ENCODE results near the gene HYAL1.

Gene HYAL1

DNA sequence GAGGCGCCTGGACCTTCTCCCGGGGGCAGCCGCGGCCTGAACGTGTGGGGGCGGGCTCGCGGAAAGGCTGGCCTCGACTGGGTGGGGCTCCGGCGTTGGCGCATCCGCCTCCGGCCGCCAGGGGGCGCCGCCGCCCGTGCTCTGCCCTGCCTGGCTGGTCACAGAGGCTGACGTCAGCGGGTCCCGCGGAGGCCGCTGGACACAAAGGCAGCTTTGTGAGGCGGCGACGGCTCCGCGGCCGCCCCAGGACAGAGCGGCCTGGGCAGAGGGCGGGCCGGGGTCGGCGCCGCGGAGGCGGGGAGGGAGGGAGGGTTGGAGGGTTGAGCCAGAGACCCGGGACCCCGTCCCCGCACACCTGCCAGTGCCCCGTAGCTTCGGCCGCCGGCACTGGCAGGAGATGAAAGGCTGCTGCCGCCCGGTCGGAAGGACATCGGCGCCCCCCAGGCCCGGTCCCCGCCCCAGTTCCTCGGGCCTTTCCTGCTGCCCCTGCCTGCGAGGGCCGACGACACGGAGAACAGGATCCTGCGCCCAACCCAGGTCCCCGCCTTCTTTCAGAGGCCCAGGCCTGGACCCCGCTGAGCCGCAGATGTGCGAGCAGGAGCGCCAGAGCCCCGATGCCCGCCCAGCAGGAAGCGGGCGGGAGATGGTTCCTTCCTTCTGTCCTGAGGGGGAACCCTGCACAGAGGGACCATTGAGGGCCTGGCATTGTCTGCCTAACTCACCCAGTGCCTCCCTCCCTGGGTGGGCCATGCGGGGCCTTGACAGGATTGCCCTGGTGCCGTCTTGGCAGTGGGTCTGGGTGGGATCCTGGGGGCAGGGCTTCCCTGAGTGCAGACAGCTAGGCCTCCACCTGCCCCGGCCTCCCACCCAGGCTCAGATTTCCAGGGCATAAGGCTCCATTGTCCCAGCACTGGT is 43.1 kb downstream of the HYAL1 start:
- peak; percentile 27 to 98 (median 93) for DNase-seq

GRCh38 chr3:50259432-50260026 is 43.8 kb downstream of the HYAL1 start:
- DNase-seq = no peak

GRCh38 chr3:50258979-50259378 is 44.4 kb downstream of the HYAL1 start:
- DNase-seq = peak in 2 of 14 donors; percentile 20 to 37

DNA sequence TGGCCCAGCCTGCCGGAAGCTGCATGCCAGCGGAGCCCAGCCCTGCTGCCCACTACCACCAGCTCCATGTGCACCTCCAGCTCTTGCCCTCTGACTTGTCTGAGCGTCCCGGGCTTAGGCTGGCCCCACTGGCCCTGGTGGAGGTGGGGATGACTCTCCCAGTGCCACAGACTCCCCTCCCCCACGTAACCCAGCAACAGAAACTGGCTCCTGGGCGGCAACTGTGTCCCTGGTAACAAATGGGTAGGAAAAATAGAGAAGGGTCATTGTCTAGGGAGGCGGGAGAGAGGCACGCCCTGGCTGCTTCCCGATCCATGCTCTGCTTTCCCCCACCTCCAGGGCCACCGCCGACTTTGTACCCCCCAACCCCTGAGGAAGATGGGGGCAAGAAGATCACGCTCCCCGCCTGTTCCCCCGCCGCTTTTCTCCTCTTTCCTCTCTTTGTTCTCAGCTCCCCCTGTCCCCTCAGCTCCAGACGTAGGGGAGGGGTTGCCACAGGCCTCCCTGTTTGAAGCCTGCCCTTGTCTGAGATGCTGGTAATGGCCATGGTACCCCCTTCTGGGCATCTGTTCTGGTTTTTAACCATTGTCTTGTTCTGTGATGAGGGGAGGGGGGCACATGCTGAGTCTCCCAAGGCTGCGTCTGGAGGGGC is 45.2 kb downstream of the HYAL1 start:
- peak in 3 of 14 donors; percentile 25 to 62 (median 30) for DNase-seq

- peak in 4 of 14 donors; percentile 20 to 40 (median 29) for DNase-seq
Observed at GRCh38 chr3:50256978-50257890, 46.1 kb downstream of the HYAL1 start.

GRCh38 chr3:50255251-50255615 is 48.1 kb downstream of the HYAL1 start:
- no peak for DNase-seq

- DNase-seq = peak in 3 of 14 donors; percentile 15 to 29 (median 26)
Observed at GRCh38 chr3:50254577-50255250, 48.7 kb downstream of the HYAL1 start.

DNA sequence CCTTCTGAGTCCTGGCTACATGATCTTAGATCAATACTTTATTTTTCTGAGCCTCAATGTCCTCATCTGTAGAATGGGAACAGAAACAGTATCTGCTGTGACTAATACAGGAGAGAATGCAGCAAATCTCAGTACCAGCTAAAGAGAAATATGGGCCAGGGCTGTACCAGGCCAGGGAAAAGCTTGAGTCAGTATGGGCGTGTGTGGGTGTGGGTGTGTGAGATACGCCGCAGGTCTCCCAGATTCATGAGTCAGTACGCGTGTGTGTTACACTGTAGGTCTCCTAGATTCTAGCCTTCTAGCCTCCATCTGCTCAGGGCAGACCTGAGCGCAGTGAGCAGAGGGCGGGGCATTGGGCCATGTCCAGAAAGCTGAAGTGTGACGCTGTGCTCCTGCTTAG is 52.2 kb downstream of the HYAL1 start:
- DNase-seq = no peak

GRCh38 chr3:50250514-50250913 is 52.9 kb downstream of the HYAL1 start:
- no peak for DNase-seq
